Eye (tissue), 1 donor: Measurements from ENCODE around the gene DIO1.

ENCODE experiments used
- DNase-seq: peaks from one replicate; pipeline ENCODE4 v3.0.0-alpha.2; 2015

The DIO1 gene

GRCh38 chr1:53895421-53895820 lies 1.4 kb downstream of the DIO1 start:
- DNase-seq: no peak

GRCh38 chr1:53896635-53897229 lies 2.7 kb downstream of the DIO1 start:
- no peak for DNase-seq

GRCh38 chr1:53899206-53899628 lies 5.2 kb downstream of the DIO1 start:
- DNase-seq: no peak

GRCh38 chr1:53899708-53900107 lies 5.7 kb downstream of the DIO1 start:
- no peak for DNase-seq

GRCh38 chr1:53902235-53903138 lies 8.5 kb downstream of the DIO1 start:
- no peak for DNase-seq

- no peak for DNase-seq
Observed at GRCh38 chr1:53905509-53905908, 11.5 kb downstream of the DIO1 start.

- no peak for DNase-seq
Observed at GRCh38 chr1:53906121-53906520, 12.1 kb downstream of the DIO1 start.

GRCh38 chr1:53909946-53910345 lies 16.0 kb downstream of the DIO1 start:
- no peak for DNase-seq

- no peak for DNase-seq
Observed at GRCh38 chr1:53911442-53911841, 17.5 kb downstream of the DIO1 start.

GRCh38 chr1:53913352-53914033 lies 19.5 kb downstream of the DIO1 start:
- peak; percentile 41 for DNase-seq

GRCh38 chr1:53918343-53918742 lies 24.4 kb downstream of the DIO1 start:
- DNase-seq: no peak

- no peak for DNase-seq
Observed at GRCh38 chr1:53919675-53920066, 25.7 kb downstream of the DIO1 start.

- DNase-seq: no peak
Observed at GRCh38 chr1:53927376-53927881, 33.4 kb downstream of the DIO1 start.

- DNase-seq: no peak
Observed at GRCh38 chr1:53929246-53929960, 35.4 kb downstream of the DIO1 start.

- DNase-seq: no peak
Observed at GRCh38 chr1:53930932-53931331, 36.9 kb downstream of the DIO1 start.

GRCh38 chr1:53931523-53931922 lies 37.5 kb downstream of the DIO1 start:
- no peak for DNase-seq

GRCh38 chr1:53934170-53934765 lies 40.3 kb downstream of the DIO1 start:
- DNase-seq: no peak

GRCh38 chr1:53936430-53936829 lies 42.4 kb downstream of the DIO1 start:
- DNase-seq: no peak

GRCh38 chr1:53938136-53938830 lies 44.3 kb downstream of the DIO1 start:
- DNase-seq: no peak

GRCh38 chr1:53942127-53942957 lies 48.4 kb downstream of the DIO1 start:
- no peak for DNase-seq

- DNase-seq: no peak
Observed at GRCh38 chr1:53943090-53943489, 49.1 kb downstream of the DIO1 start.
